ENCODE data around the gene CORIN.

The CORIN gene

DNA sequence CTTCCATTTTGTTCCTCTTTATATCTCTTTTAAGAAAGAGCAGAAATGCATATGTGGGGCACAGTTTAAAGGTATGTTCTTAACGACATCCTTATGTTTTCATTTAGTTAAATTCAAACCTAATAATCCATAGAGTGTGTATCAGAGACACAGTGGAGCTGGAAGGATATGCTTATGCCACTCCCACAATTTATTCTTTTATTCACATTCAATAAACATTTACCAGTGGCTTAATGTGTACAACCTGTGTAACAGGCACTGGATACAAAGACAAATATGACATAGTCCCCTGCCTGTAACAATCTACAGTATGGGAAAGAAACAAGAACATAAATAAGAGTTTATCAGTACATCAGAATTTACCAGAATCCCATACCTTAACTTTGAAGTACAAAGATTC is 22.4 kb upstream of the CORIN start:
- no peak overlapping the region for H2BK120ac ChIP-seq (ENCODE audit: insufficient read depth, low read length, poor library complexity)
- H3K9ac ChIP-seq (ENCODE audit: low read length), result no peak overlapping the region
- H3K79me1 ChIP-seq (ENCODE audit: low read length), result no peaks in the 10 kb centered on the region
- no peak for DNase-seq
- H4K12ac ChIP-seq (ENCODE audit: low read depth, low read length), result no peak overlapping the region
- peaks cover 2% of the 10 kb centered on the region for H3K79me2 ChIP-seq (ENCODE audit: control insufficient read depth, insufficient read depth, low read length, poor library complexity)
- peaks cover 0 to 6% of the 10 kb centered on the region in 2 experiments for H3K36me3 ChIP-seq (ENCODE audit: control insufficient read depth in 1 of 2, insufficient read depth in 2 of 2, low read length in 2 of 2)
- no peak overlapping the region for H2BK5ac ChIP-seq (ENCODE audit: low read depth, low read length, poor library complexity)
- no peak overlapping the region for H2AFZ ChIP-seq (ENCODE audit: insufficient read depth, low read length, poor library complexity)
- H3K23ac ChIP-seq (ENCODE audit: low read length), result no peak overlapping the region
- no peak overlapping the region for H4K91ac ChIP-seq (ENCODE audit: low read depth, low read length)
- H3K18ac ChIP-seq (ENCODE audit: low read length), result no peak overlapping the region
- no CpG with 5 or more reads among the region's 1 CpG for WGBS (ENCODE audit: extremely low coverage, insufficient coverage, insufficient read length)
- no peak overlapping the region for H3K14ac ChIP-seq (ENCODE audit: low read length)
- H3K4me3 ChIP-seq (ENCODE audit: low read depth, low read length), result no peak overlapping the region
- no peak overlapping the region for H3K4me2 ChIP-seq (ENCODE audit: low read length)
- no peak overlapping the region for H3K4ac ChIP-seq (ENCODE audit: low read depth, low read length)
- H4K8ac ChIP-seq (ENCODE audit: low read depth, low read length), result no peak overlapping the region
- H3K27me3 ChIP-seq (ENCODE audit: insufficient read depth, low read length), result no peaks in the 10 kb centered on the region
- H2BK12ac ChIP-seq (ENCODE audit: low read length), result no peak overlapping the region
- H3K27ac ChIP-seq (ENCODE audit: low read depth, low read length), result no peak overlapping the region
- H2AK5ac ChIP-seq (ENCODE audit: low read length), result no peak overlapping the region
- no peaks in the 10 kb centered on the region for H3K9me3 ChIP-seq (ENCODE audit: insufficient read depth, low read depth, low read length)
- no peaks in the 10 kb centered on the region for H3K4me1 ChIP-seq (ENCODE audit: control insufficient read depth in 1 of 2, insufficient read depth in 2 of 2, low read length in 2 of 2)

DNA sequence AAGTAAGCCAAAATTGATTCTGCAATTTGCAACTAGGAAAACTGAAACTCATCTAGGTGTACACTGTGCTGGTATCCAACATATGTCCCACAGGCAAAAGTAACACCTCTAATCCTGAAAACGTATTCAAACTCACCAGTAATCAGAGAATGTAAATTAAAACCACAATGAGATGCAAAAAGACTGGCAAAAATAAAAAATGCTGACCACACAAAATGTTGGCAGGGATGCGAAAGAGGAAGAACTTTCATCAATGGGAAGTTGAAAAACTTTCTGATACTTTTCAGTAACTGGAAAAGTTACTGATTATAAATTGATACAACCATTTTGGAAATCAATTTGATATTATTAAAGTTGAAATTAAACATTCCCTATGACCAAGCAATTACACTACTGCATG is 20.1 kb upstream of the CORIN start:
- Histone ChIP-seq H2BK5ac (ENCODE audit: low read depth, low read length, poor library complexity) (no peak overlapping the region), H2AFZ (ENCODE audit: insufficient read depth, low read length, poor library complexity) (no peak overlapping the region), H3K27ac (ENCODE audit: low read depth, low read length) (no peak overlapping the region), H3K79me2 (ENCODE audit: control insufficient read depth, insufficient read depth, low read length, poor library complexity) (peaks cover 2% of the 10 kb centered on the region), H3K4me1 (ENCODE audit: control insufficient read depth in 1 of 2, insufficient read depth in 2 of 2, low read length in 2 of 2) (no peaks in the 10 kb centered on the region), H3K36me3 (ENCODE audit: control insufficient read depth in 1 of 2, insufficient read depth in 2 of 2, low read length in 2 of 2) (no peaks in the 10 kb centered on the region), H3K79me1 (ENCODE audit: low read length) (no peaks in the 10 kb centered on the region), H3K9me3 (ENCODE audit: insufficient read depth, low read depth, low read length) (no peaks in the 10 kb centered on the region), H3K4me3 (ENCODE audit: low read depth, low read length) (no peak overlapping the region), H4K8ac (ENCODE audit: low read depth, low read length) (no peak overlapping the region), H3K9ac (ENCODE audit: low read length) (no peak overlapping the region), H3K4ac (ENCODE audit: low read depth, low read length) (no peak overlapping the region), H3K23ac (ENCODE audit: low read length) (no peak overlapping the region), H2BK120ac (ENCODE audit: insufficient read depth, low read length, poor library complexity) (no peak overlapping the region), H3K4me2 (ENCODE audit: low read length) (no peak overlapping the region), H3K14ac (ENCODE audit: low read length) (no peak overlapping the region), H4K12ac (ENCODE audit: low read depth, low read length) (no peak overlapping the region), H3K18ac (ENCODE audit: low read length) (no peak overlapping the region), H2BK12ac (ENCODE audit: low read length) (no peak overlapping the region), H3K27me3 (ENCODE audit: insufficient read depth, low read length) (no peaks in the 10 kb centered on the region), H2AK5ac (ENCODE audit: low read length) (no peak overlapping the region), H4K91ac (ENCODE audit: low read depth, low read length) (no peak overlapping the region)
- no CpG with 5 or more reads among the region's 2 CpGs for WGBS (ENCODE audit: extremely low coverage, insufficient coverage, insufficient read length)
- no peak for DNase-seq

DNA sequence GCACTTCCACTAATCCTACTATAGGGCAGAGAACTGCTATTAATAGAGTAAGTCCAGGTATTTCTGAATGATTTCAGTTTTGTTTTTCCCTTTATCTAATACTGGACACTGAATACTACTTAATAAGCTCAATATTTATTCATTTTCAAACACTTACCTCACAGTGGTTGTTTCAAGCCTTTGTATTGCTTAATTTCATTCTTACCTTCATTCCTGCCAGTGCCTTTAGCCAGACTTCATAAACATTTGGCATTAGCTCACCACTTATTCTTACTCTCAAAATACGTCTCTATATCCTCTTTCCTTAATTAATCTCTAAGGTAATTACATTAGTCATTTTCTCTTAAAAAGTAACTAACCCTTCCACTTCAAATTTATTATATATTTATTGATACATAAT is 18.8 kb upstream of the CORIN start:
- no peak overlapping the region for H3K14ac ChIP-seq (ENCODE audit: low read length)
- H2BK120ac ChIP-seq (ENCODE audit: insufficient read depth, low read length, poor library complexity), result no peak overlapping the region
- no peak overlapping the region for H3K9ac ChIP-seq (ENCODE audit: low read length)
- no peak overlapping the region for H3K4me2 ChIP-seq (ENCODE audit: low read length)
- H3K27me3 ChIP-seq (ENCODE audit: insufficient read depth, low read length), result no peaks in the 10 kb centered on the region
- H3K36me3 ChIP-seq (ENCODE audit: control insufficient read depth in 1 of 2, insufficient read depth in 2 of 2, low read length in 2 of 2), result no peaks in the 10 kb centered on the region
- H4K8ac ChIP-seq (ENCODE audit: low read depth, low read length), result no peak overlapping the region
- DNase-seq, result no peak
- no peak overlapping the region for H4K12ac ChIP-seq (ENCODE audit: low read depth, low read length)
- no peaks in the 10 kb centered on the region for H3K79me1 ChIP-seq (ENCODE audit: low read length)
- WGBS (ENCODE audit: extremely low coverage, insufficient coverage, insufficient read length), result 100% methylated on average over 1 of the region's 1 CpG
- no peak overlapping the region for H3K18ac ChIP-seq (ENCODE audit: low read length)
- H3K4me3 ChIP-seq (ENCODE audit: low read depth, low read length), result no peak overlapping the region
- peaks cover 2% of the 10 kb centered on the region for H3K79me2 ChIP-seq (ENCODE audit: control insufficient read depth, insufficient read depth, low read length, poor library complexity)
- no peak overlapping the region for H3K4ac ChIP-seq (ENCODE audit: low read depth, low read length)
- no peak overlapping the region for H4K91ac ChIP-seq (ENCODE audit: low read depth, low read length)
- H3K9me3 ChIP-seq (ENCODE audit: insufficient read depth, low read depth, low read length), result no peaks in the 10 kb centered on the region
- H2AFZ ChIP-seq (ENCODE audit: insufficient read depth, low read length, poor library complexity), result no peak overlapping the region
- no peak overlapping the region for H3K23ac ChIP-seq (ENCODE audit: low read length)
- no peaks in the 10 kb centered on the region for H3K4me1 ChIP-seq (ENCODE audit: control insufficient read depth in 1 of 2, insufficient read depth in 2 of 2, low read length in 2 of 2)
- no peak overlapping the region for H2AK5ac ChIP-seq (ENCODE audit: low read length)
- no peak overlapping the region for H3K27ac ChIP-seq (ENCODE audit: low read depth, low read length)
- H2BK5ac ChIP-seq (ENCODE audit: low read depth, low read length, poor library complexity), result no peak overlapping the region
- no peak overlapping the region for H2BK12ac ChIP-seq (ENCODE audit: low read length)

DNA sequence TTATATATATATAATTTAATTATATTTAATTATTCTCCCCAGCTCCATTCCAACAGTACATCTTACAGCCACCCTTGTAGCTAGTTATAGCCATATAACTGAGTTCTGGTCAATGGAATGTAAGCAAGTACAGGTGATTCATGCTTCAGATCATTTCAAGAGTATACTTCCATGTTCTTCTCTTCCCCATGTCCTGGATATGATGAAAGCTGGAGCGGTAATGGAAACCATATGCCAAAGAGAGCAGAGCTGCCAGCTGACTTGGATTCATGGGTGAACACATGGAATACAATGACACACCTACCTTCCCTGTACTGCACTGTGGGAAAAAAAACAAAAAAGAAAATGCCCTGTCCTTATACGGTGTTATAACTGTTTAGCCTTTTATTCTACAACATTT is 17.5 kb upstream of the CORIN start:
- Histone ChIP-seq H3K27me3 (ENCODE audit: insufficient read depth, low read length) (no peaks in the 10 kb centered on the region), H2AK5ac (ENCODE audit: low read length) (no peak overlapping the region), H3K27ac (ENCODE audit: low read depth, low read length) (no peak overlapping the region), H4K91ac (ENCODE audit: low read depth, low read length) (no peak overlapping the region), H3K4me1 (ENCODE audit: control insufficient read depth in 1 of 2, insufficient read depth in 2 of 2, low read length in 2 of 2) (no peaks in the 10 kb centered on the region), H3K23ac (ENCODE audit: low read length) (no peak overlapping the region), H3K14ac (ENCODE audit: low read length) (no peak overlapping the region), H2BK12ac (ENCODE audit: low read length) (no peak overlapping the region), H2BK120ac (ENCODE audit: insufficient read depth, low read length, poor library complexity) (no peak overlapping the region), H3K9me3 (ENCODE audit: insufficient read depth, low read depth, low read length) (no peaks in the 10 kb centered on the region), H3K18ac (ENCODE audit: low read length) (no peak overlapping the region), H3K4me2 (ENCODE audit: low read length) (no peak overlapping the region), H3K79me1 (ENCODE audit: low read length) (no peaks in the 10 kb centered on the region), H2AFZ (ENCODE audit: insufficient read depth, low read length, poor library complexity) (no peak overlapping the region), H3K9ac (ENCODE audit: low read length) (no peak overlapping the region), H3K4me3 (ENCODE audit: low read depth, low read length) (no peak overlapping the region), H3K79me2 (ENCODE audit: control insufficient read depth, insufficient read depth, low read length, poor library complexity) (peaks cover 2% of the 10 kb centered on the region), H2BK5ac (ENCODE audit: low read depth, low read length, poor library complexity) (no peak overlapping the region), H4K8ac (ENCODE audit: low read depth, low read length) (no peak overlapping the region), H3K36me3 (ENCODE audit: control insufficient read depth in 1 of 2, insufficient read depth in 2 of 2, low read length in 2 of 2) (no peaks in the 10 kb centered on the region), H3K4ac (ENCODE audit: low read depth, low read length) (no peak overlapping the region), H4K12ac (ENCODE audit: low read depth, low read length) (no peak overlapping the region)
- no peak for DNase-seq
- no CpG with 5 or more reads among the region's 2 CpGs for WGBS (ENCODE audit: extremely low coverage, insufficient coverage, insufficient read length)
